Measurements from ENCODE around the gene BDH1.

- TF ChIP-seq RARB (CRISPR knock-in tag; IDR thresholded peaks at IDR 0.05) (no peak), ZNF565 (CRISPR knock-in tag; conservative IDR thresholded peaks at IDR 0.05; ENCODE audit: low read depth) (no peak), CSDC2 (CRISPR knock-in tag; IDR thresholded peaks at IDR 0.05) (no peak)
These were observed 10.7 kb downstream of the BDH1 start for GRCh38 chr3:197545101-197545500.
